ENCODE results near the gene PHKB. TPM values are rescaled to one million over a fixed set of nuclear protein-coding genes. Genes with fewer than 3 reads are reported as not detected.

Gene PHKB
- total RNA-seq, 1 experiment from 2014 or later: 38.8 TPM

GRCh38 chr16:47634126-47634525 lies 173.0 kb downstream of the PHKB start:
- Histone ChIP-seq H3K79me2 (ENCODE audit: insufficient read depth, low read length) (no peaks in the 10 kb centered on the region), H3K23me2 (ENCODE audit: insufficient read length, low read depth, low read length, poor library complexity, severe bottlenecking) (no peaks in the 10 kb centered on the region), H3K4me2 (ENCODE audit: insufficient read depth, insufficient read length, low read length) (no peak overlapping the region), H3T11ph (ENCODE audit: low read length) (no peak overlapping the region), H3K27me3 (ENCODE audit: insufficient read depth, low read length) (no peaks in the 10 kb centered on the region), H2BK15ac (ENCODE audit: low read depth, low read length) (no peak overlapping the region), H2BK5ac (ENCODE audit: insufficient read length, low read length) (no peak overlapping the region), H3K23ac (ENCODE audit: insufficient read length, low read depth, low read length) (no peak overlapping the region), H4K8ac (replicated peaks; ENCODE audit: insufficient read length, low read depth, low read length) (no peak overlapping the region), H3K27ac (ENCODE audit: insufficient read length, low read depth, low read length) (no peak overlapping the region), H2AK5ac (ENCODE audit: insufficient read length, low read length) (no peak overlapping the region), H2BK20ac (ENCODE audit: low read depth, low read length, poor library complexity, severe bottlenecking) (no peak overlapping the region), H3K14ac (ENCODE audit: insufficient read depth, low read length) (no peak overlapping the region), H3K56ac (ENCODE audit: insufficient read length, low read depth, low read length) (no peak overlapping the region), H3K9me3 (ENCODE audit: control insufficient read depth, low read depth, low read length) (no peaks in the 10 kb centered on the region), H4K91ac (ENCODE audit: insufficient read length, low read depth, low read length) (no peak overlapping the region), H4K20me1 (ENCODE audit: control insufficient read depth, insufficient read depth, insufficient read length) (no peaks in the 10 kb centered on the region), H3K18ac (ENCODE audit: insufficient read length, low read depth, low read length) (no peak overlapping the region), H4K5ac (ENCODE audit: insufficient read length, low read depth, low read length) (no peak overlapping the region), H2AFZ (ENCODE audit: low read length) (no peak overlapping the region), H3K9ac (ENCODE audit: extremely low read depth, insufficient read length, low read length) (no peak overlapping the region), H3K79me1 (ENCODE audit: insufficient read depth, low read depth, low read length, poor library complexity, severe bottlenecking) (no peaks in the 10 kb centered on the region), H3K4ac (ENCODE audit: low read depth, low read length) (no peak overlapping the region), H2BK120ac (ENCODE audit: low read depth, low read length, poor library complexity, severe bottlenecking) (no peak overlapping the region), H3K4me1 (ENCODE audit: insufficient read depth, low read length) (no peaks in the 10 kb centered on the region), H2BK12ac (ENCODE audit: insufficient read length, low read depth, low read length) (no peak overlapping the region)
- Mint-ChIP-seq H3K4me1 (peaks cover 8 to 10% of the 10 kb centered on the region in 2 experiments), H3K36me3 (ENCODE audit: insufficient read depth in 1 of 3, low read depth in 3 of 3) (peaks cover 0 to 10% (median 5%) of the 10 kb centered on the region in 3 experiments; a peak in 3 of 7 replicates), H3K9me3 (no peaks in the 10 kb centered on the region; a peak in 2 of 5 replicates), H3K27ac (no peak overlapping the region; a peak in 1 of 7 replicates), H3K4me3 (no peak overlapping the region), H3K27me3 (ENCODE audit: low read depth) (no peaks in the 10 kb centered on the region)
- no peak for DNase-seq
- TF ChIP-seq, protein P1, sequence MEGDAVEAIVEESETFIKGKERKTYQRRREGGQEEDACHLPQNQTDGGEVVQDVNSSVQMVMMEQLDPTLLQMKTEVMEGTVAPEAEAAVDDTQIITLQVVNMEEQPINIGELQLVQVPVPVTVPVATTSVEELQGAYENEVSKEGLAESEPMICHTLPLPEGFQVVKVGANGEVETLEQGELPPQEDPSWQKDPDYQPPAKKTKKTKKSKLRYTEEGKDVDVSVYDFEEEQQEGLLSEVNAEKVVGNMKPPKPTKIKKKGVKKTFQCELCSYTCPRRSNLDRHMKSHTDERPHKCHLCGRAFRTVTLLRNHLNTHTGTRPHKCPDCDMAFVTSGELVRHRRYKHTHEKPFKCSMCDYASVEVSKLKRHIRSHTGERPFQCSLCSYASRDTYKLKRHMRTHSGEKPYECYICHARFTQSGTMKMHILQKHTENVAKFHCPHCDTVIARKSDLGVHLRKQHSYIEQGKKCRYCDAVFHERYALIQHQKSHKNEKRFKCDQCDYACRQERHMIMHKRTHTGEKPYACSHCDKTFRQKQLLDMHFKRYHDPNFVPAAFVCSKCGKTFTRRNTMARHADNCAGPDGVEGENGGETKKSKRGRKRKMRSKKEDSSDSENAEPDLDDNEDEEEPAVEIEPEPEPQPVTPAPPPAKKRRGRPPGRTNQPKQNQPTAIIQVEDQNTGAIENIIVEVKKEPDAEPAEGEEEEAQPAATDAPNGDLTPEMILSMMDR (conservative IDR thresholded peaks at IDR 0.05): no peak
- WGBS (ENCODE audit: extremely low coverage, insufficient read length, low lambda C conversion rate): no CpG with 5 or more reads among the region's 1 CpG
